ENCODE results near the gene TRIM24.

- no peak for TF ChIP-seq CTCF (IDR thresholded peaks at IDR 0.05)
- TF ChIP-seq POLR2A (IDR thresholded peaks at IDR 0.05): no peak
Measured at GRCh38 chr7:138556771-138557484, 96.9 kb downstream of the TRIM24 start.
